ENCODE results near the gene ABCG4.

GRCh38 chr11:119112314-119113020 lies 36.4 kb upstream of the ABCG4 start:
- TF ChIP-seq CTCF (conservative IDR thresholded peaks at IDR 0.05) (no peak), ZFX (IDR thresholded peaks at IDR 0.05) (no peak)
